ENCODE measurements around the gene IL1R1. TPM values are rescaled to one million over a fixed set of nuclear protein-coding genes. Genes with fewer than 3 reads are reported as not detected.

Gene IL1R1
- total RNA-seq, 3 donors from 2014 or later, result 19.6 to 33.5 (median 21.3) TPM

- no peak for DNase-seq
- peak; percentile 10 to 23 for ATAC-seq
- H3K4me3 Mint-ChIP-seq, result peak overlapping the region; percentile 38
- peaks cover 11% of the 10 kb centered on the region for H3K36me3 Mint-ChIP-seq (ENCODE audit: insufficient read depth)
- peaks cover 26% of the 10 kb centered on the region for H3K9me3 Mint-ChIP-seq
- H3K4me1 Mint-ChIP-seq (ENCODE audit: low read depth), result peaks cover 43% of the 10 kb centered on the region
- peaks cover 20% of the 10 kb centered on the region for H3K27me3 Mint-ChIP-seq (ENCODE audit: low read depth)
Observed at GRCh38 chr2:102138331-102138730, 4.2 kb upstream of the IL1R1 start.

DNA sequence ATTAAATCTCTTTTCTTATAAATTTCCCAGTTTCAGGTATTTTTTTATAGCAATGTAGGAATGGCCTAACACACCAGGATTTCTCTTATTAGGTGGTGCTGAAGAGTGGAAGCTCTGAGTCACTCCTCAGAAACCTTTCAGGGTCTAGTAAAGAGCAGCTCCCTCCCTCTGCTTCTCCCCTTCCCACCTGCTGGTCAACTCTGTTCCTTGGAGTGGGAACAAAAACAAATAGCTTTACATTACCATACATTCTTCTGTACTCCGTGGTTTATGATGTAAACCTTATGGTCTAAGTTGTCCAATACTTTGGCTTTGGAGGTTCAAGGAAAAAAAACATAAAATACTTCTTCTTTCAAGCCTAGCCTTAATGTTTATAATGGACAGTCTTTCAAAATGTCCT lies 2.7 kb upstream of the IL1R1 start:
- no peak for DNase-seq
- Mint-ChIP-seq H3K9me3 (peaks cover 28% of the 10 kb centered on the region), H3K27me3 (ENCODE audit: low read depth) (peaks cover 31% of the 10 kb centered on the region), H3K4me3 (no peak overlapping the region), H3K4me1 (ENCODE audit: low read depth) (peaks cover 43% of the 10 kb centered on the region), H3K36me3 (ENCODE audit: insufficient read depth) (peaks cover 15% of the 10 kb centered on the region)
- no peak for ATAC-seq

DNA sequence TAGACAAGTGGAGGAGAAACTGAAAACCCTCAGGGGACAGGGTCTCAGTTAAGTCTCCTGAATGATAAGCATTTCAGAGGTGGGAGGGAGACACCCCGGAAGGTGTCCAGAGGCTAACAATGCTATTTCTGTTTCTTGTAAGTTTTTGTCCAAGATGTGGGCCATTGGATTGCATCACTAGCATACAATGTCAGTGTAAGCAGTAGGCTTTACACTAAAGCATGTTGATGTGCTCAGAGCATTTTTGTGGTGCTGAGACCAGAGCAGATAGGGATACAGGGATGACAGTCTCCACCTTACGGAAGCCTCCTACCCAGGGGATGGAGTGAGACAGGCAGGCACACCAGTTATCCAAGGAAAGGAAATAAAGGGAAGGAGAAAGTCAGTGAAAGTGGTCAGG lies 2.2 kb upstream of the IL1R1 start:
- ATAC-seq, result no peak
- peaks cover 44% of the 10 kb centered on the region for H3K4me1 Mint-ChIP-seq (ENCODE audit: low read depth)
- H3K36me3 Mint-ChIP-seq (ENCODE audit: insufficient read depth), result peaks cover 18% of the 10 kb centered on the region
- peaks cover 32% of the 10 kb centered on the region for H3K27me3 Mint-ChIP-seq (ENCODE audit: low read depth)
- H3K4me3 Mint-ChIP-seq, result no peak overlapping the region
- no peak for DNase-seq
- H3K9me3 Mint-ChIP-seq, result peaks cover 34% of the 10 kb centered on the region

GRCh38 chr2:102141011-102141943 lies 1.3 kb upstream of the IL1R1 start:
- ATAC-seq (no peak), DNase-seq (no peak)
- Mint-ChIP-seq H3K27me3 (ENCODE audit: low read depth) (peaks cover 32% of the 10 kb centered on the region), H3K9me3 (peaks cover 43% of the 10 kb centered on the region), H3K4me3 (peak overlapping the region; percentile 68), H3K4me1 (ENCODE audit: low read depth) (peaks cover 43% of the 10 kb centered on the region), H3K36me3 (ENCODE audit: insufficient read depth) (peaks cover 23% of the 10 kb centered on the region)

DNA sequence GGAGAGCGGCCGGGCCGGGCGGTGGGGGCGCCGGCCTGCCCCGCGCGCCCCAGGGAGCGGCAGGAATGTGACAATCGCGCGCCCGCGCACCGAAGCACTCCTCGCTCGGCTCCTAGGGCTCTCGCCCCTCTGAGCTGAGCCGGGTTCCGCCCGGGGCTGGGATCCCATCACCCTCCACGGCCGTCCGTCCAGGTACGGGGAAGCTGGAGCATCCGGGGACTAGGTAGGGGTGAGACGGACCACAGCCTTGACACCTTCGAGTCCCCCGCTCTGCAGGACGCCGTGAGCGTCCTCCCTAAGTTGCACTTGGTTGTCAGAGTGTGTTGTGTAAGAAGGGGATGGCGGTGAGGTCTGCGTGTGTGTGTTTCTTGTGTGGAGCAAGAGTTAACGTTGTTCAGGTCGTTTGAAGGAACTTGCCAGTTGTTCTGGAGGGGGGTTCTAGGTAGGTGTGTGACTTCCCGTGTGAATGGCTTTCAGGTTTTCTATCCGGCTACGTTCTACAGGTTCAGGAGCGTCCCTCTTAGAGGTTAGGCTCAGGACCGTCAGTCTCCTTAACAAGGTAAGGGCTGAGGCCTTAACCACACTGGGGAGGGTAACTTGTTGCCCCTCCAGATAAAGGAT lies 393 bp downstream of the IL1R1 start:
- Mint-ChIP-seq H3K4me1 (ENCODE audit: low read depth) (peaks cover 40% of the 10 kb centered on the region), H3K27me3 (ENCODE audit: low read depth) (peaks cover 32% of the 10 kb centered on the region), H3K36me3 (ENCODE audit: insufficient read depth) (peaks cover 20% of the 10 kb centered on the region), H3K9me3 (peaks cover 46% of the 10 kb centered on the region), H3K4me3 (peak overlapping the region; percentile 80)
- DNase-seq (no peak), ATAC-seq (peak in 1 of 2 donors; percentile 25)

GRCh38 chr2:102143450-102143985 lies 972 bp downstream of the IL1R1 start:
- no peak for ATAC-seq
- no peak for DNase-seq
- H3K9me3 Mint-ChIP-seq, result peaks cover 46% of the 10 kb centered on the region
- peaks cover 15% of the 10 kb centered on the region for H3K36me3 Mint-ChIP-seq (ENCODE audit: insufficient read depth)
- peaks cover 32% of the 10 kb centered on the region for H3K27me3 Mint-ChIP-seq (ENCODE audit: low read depth)
- peak overlapping the region; percentile 80 for H3K4me3 Mint-ChIP-seq
- peaks cover 40% of the 10 kb centered on the region for H3K4me1 Mint-ChIP-seq (ENCODE audit: low read depth)

DNA sequence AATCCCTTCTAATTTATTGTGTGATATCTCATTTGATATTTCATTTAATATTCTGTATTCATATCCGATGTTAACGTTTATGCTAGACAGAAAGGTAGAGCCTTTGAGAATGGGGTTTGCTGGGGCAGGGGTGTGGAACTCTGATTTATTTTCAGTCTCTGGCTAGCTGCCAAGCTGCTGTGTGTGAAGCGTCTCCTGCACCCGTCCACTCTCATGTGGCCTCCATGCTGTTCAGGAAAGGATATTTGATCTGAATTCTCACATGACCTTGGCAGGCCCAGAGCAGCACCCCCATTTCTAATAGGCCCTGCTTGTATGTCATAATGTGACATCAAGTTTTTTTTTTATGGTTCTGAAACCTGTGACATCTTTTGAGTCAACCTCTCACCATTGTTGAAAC lies 1.6 kb downstream of the IL1R1 start:
- DNase-seq, result no peak
- H3K9me3 Mint-ChIP-seq, result peaks cover 50% of the 10 kb centered on the region
- peak overlapping the region; percentile 80 for H3K4me3 Mint-ChIP-seq
- H3K4me1 Mint-ChIP-seq (ENCODE audit: low read depth), result peaks cover 36% of the 10 kb centered on the region
- ATAC-seq, result no peak
- H3K27me3 Mint-ChIP-seq (ENCODE audit: low read depth), result peaks cover 32% of the 10 kb centered on the region
- H3K36me3 Mint-ChIP-seq (ENCODE audit: insufficient read depth), result peaks cover 17% of the 10 kb centered on the region

- H3K27me3 Mint-ChIP-seq (ENCODE audit: low read depth), result peaks cover 32% of the 10 kb centered on the region
- no peak for ATAC-seq
- peaks cover 17% of the 10 kb centered on the region for H3K36me3 Mint-ChIP-seq (ENCODE audit: insufficient read depth)
- no peak overlapping the region for H3K4me3 Mint-ChIP-seq
- no peak for DNase-seq
- peaks cover 49% of the 10 kb centered on the region for H3K9me3 Mint-ChIP-seq
- peaks cover 31% of the 10 kb centered on the region for H3K4me1 Mint-ChIP-seq (ENCODE audit: low read depth)
Observed at GRCh38 chr2:102145107-102145506, 2.6 kb downstream of the IL1R1 start.

GRCh38 chr2:102145934-102146333 lies 3.4 kb downstream of the IL1R1 start:
- peaks cover 31% of the 10 kb centered on the region for H3K4me1 Mint-ChIP-seq (ENCODE audit: low read depth)
- H3K27me3 Mint-ChIP-seq (ENCODE audit: low read depth), result peaks cover 28% of the 10 kb centered on the region
- H3K9me3 Mint-ChIP-seq, result peaks cover 49% of the 10 kb centered on the region
- no peak for ATAC-seq
- peaks cover 17% of the 10 kb centered on the region for H3K36me3 Mint-ChIP-seq (ENCODE audit: insufficient read depth)
- H3K4me3 Mint-ChIP-seq, result no peak overlapping the region
- DNase-seq, result no peak

DNA sequence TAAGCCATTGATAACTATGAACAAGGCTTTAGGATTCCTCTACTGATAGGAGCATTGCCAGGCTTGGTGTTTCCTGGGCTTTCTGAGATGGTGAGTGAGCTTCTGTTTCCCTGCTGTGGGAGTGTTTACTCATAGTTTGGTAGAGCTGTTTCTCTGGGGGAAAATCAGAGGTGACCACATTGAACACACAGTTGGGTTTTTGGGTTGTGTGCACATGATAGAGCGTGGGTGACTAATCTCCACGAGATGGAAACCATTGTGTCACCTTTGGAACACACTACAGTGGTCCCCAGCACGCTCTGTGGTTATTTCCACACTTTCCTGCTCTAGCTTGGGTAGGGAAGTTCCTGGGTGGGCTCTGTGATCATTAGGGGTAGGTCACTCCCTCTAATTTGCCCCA lies 5.4 kb downstream of the IL1R1 start:
- Mint-ChIP-seq H3K9me3 (peaks cover 47% of the 10 kb centered on the region), H3K4me3 (peak overlapping the region; percentile 14), H3K27me3 (ENCODE audit: low read depth) (peaks cover 17% of the 10 kb centered on the region), H3K4me1 (ENCODE audit: low read depth) (peaks cover 26% of the 10 kb centered on the region), H3K36me3 (ENCODE audit: insufficient read depth) (peaks cover 19% of the 10 kb centered on the region)
- DNase-seq (peak; percentile 32), ATAC-seq (peak; percentile 92 to 93)

DNA sequence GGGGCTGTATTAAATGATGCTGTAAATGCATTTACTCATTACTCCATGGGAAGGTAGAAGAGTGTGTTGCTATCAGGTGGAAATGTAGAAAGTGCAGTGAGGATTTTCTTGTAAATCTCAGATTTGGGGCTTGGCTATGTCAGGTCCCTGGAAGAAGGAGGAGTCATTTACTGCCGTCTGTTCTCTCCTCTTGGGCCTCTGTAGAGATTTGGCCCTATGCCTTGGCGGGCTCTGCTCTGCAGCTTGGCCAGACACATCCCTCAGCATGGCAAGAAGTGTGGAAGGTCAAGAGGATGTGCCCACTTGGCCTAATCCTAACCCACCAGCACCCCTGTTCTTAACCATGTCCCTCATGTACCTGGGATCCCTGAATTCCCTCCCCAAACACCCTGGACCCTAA lies 6.7 kb downstream of the IL1R1 start:
- Mint-ChIP-seq H3K4me1 (ENCODE audit: low read depth) (peaks cover 22% of the 10 kb centered on the region), H3K9me3 (peaks cover 44% of the 10 kb centered on the region), H3K36me3 (ENCODE audit: insufficient read depth) (peaks cover 18% of the 10 kb centered on the region)

DNA sequence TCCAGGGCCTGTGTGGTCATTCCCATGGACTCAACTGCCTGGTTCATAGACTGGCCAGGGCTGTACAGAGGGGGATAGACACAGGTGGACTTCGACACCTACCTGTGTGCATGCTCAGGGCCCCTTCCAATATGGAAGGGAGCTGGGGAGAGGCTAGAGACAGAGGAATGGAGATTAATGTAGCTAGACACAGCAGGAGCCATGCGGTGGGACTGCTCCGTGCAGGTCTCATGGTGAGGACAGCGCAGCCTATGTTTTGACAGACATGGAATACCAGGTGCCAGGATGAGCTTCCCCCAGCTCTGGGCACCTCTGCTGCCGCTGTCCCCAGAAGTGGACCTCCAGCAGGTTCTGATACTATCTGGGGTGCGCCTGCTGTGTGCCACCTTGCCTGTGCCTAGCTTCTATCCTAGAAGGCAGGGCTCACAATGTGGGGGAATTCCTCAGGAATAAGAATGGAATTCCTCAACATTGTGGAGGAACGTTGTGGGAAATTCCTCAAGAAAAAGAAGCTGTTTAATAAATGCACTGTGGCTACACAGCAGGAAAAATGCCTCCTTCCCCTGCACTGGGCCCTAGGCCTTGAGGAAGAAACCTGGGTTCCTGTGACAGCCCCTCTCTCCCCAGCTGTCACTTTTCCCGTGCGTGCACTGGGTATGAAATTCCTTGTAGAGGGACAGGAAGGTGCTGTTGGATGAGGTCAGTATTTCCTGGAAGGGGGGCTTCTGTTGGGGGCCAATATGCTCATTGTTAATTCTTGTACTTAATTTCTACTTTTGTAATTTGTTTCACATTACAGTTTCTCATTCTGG lies 7.3 kb downstream of the IL1R1 start:
- DNase-seq (no peak), ATAC-seq (no peak)
- Mint-ChIP-seq H3K27me3 (ENCODE audit: low read depth) (peaks cover 1% of the 10 kb centered on the region), H3K4me1 (ENCODE audit: low read depth) (peaks cover 22% of the 10 kb centered on the region), H3K9me3 (peaks cover 41% of the 10 kb centered on the region), H3K36me3 (ENCODE audit: insufficient read depth) (peaks cover 14% of the 10 kb centered on the region), H3K4me3 (no peak overlapping the region)

More for the DNA sequence above, 6.7 kb downstream of the IL1R1 start:
- ATAC-seq (no peak), DNase-seq (no peak)
- H3K4me3 Mint-ChIP-seq, result no peak overlapping the region
- H3K27me3 Mint-ChIP-seq (ENCODE audit: low read depth), result peaks cover 5% of the 10 kb centered on the region

GRCh38 chr2:102154364-102154763 lies 11.8 kb downstream of the IL1R1 start:
- H3K36me3 Mint-ChIP-seq (ENCODE audit: insufficient read depth), result peaks cover 7% of the 10 kb centered on the region
- no peaks in the 10 kb centered on the region for H3K4me1 Mint-ChIP-seq (ENCODE audit: low read depth)
- H3K9me3 Mint-ChIP-seq, result peaks cover under 1% of the 10 kb centered on the region
- ATAC-seq, result no peak
- DNase-seq, result no peak
- no peaks in the 10 kb centered on the region for H3K27me3 Mint-ChIP-seq (ENCODE audit: low read depth)
- no peak overlapping the region for H3K4me3 Mint-ChIP-seq

Measured in activated T-cell treated with anti-CD3 and anti-CD28 coated beads, Interleukin-2, amount 50 U/mL, for 4 hours (primary cell).